Right atrium auricular region (tissue), 2 donors: ENCODE data around the gene PPIP5K2. TPM values are rescaled to one million over a fixed set of nuclear protein-coding genes. Genes with fewer than 3 reads are reported as not detected.

Experiments
- DNase-seq: peaks from one replicate; pipeline ENCODE4 v3.0.0-alpha.2; 2019; ENCODE audit warnings: low spot score
- H3K27ac ChIP-seq, 2 donors: fragments of 200-600 bp; sonication (generic); 1 replicate in 1 of 2; 2 replicates in 1 of 2; pipeline ENCODE4 v1.5.1; 2016 to 2019
- H3K27me3 ChIP-seq, 2 donors: fragments of 200-600 bp; sonication (generic); one replicate each; pipeline versions ENCODE4 v1.5.1 to v1.6.0; 2017 to 2019
- H3K36me3 ChIP-seq: fragments of 200-600 bp; sonication (generic); one replicate; pipeline ENCODE4 v1.5.1; 2016
- H3K4me1 ChIP-seq, 2 donors: fragments of 200-600 bp; sonication (generic); one replicate each; pipeline versions ENCODE4 v1.5.1 to v1.6.0; 2017 to 2019
- H3K4me3 ChIP-seq, 2 donors: fragments of 200-600 bp; sonication (generic); 1 replicate in 1 of 2; 2 replicates in 1 of 2; pipeline ENCODE4 v1.5.1; 2017 to 2019; ENCODE audit warnings: mild to moderate bottlenecking in 1 of 2, moderate library complexity in 1 of 2
- H3K9me3 ChIP-seq, 2 donors: fragments of 200-600 bp; sonication (generic); one replicate each; pipeline ENCODE4 v1.5.1; 2019
- CTCF ChIP-seq, 2 donors: fragments of 200-600 bp; sonication (generic); IDR thresholded peaks; one replicate each; pipeline ENCODE4 v1.5.1; 2019; ENCODE audit warnings: antibody characterized with exemption in 2 of 2
- total RNA-seq, 2 donors: library from RNA; depleted of rRNA; stranded (reverse); fragments of >200 nt; gene quantifications; one replicate each; pipeline ENCODE4 v1.1.0, GENCODE V29; 2016

PPIP5K2 gene
- total RNA-seq, 2 donors from 2014 or later = 17.9 to 37.5 TPM

DNA sequence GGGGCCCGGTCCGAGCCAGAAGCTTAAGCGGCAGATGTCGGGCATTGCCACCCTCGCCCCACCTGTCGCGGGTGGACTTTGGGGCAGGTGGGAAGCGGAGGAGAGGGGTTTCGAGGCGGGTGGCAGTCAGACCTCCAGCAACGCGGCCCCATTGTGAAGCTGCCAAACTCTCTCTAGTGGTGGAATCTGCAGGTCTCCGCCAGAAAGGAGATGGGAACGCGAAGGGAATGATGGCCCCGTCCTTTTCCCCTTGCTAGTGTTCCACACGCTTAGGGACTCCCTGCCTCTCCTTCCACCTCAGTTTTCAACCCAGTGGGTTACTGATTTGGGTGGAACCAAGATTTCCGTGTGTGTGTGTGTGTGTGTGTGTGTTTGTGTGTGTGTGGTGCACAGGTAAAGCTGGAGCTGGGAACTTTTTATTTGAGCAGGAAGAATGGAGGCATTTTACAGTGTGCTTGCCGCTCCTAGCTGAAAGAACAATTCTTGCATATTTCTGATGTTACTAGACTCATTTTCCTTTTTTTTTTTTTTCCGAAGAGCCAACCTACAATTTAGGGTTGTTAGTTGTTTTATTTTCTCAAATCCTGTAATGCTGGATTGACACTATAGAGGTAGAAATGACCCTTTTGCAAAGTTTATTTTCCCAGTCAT is 139.7 kb downstream of the PPIP5K2 start:
- H3K36me3 ChIP-seq = no peaks in the 10 kb centered on the region
- no peaks in the 10 kb centered on the region for H3K9me3 ChIP-seq
- no peak for DNase-seq
- peak overlapping the region; percentile 88 to 91 for H3K27ac ChIP-seq
- TF ChIP-seq CTCF (IDR thresholded peaks at IDR 0.05) = peak in 1 of 2 donors; percentile 0
- H3K4me1 ChIP-seq = peaks cover 0 to 35% of the 10 kb centered on the region in 2 donors
- H3K27me3 ChIP-seq = no peaks in the 10 kb centered on the region
- H3K4me3 ChIP-seq = peak overlapping the region; percentile 87 to 94

DNA sequence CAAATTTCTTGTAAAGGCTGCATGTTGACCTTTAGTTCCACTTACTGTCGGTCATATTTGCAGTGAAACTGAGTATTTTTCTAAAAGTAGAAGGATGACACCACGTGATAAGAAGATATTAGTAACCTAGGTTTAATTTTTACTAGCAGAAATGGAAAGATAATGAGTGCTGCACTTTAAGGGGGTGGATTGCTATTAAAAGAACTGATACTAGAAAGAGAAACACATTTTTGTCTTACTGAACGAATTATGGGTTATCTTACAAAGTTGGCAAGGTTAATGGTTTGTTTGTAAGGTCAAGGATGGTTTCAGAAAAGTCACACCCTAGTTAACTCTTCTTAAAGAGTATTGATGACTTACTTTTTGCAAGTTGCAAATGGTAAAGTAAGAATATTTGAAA is 140.8 kb downstream of the PPIP5K2 start:
- Histone ChIP-seq H3K4me1 (peaks cover 0 to 35% of the 10 kb centered on the region in 2 donors), H3K4me3 (no peak overlapping the region), H3K27me3 (no peaks in the 10 kb centered on the region), H3K27ac (no peak overlapping the region), H3K36me3 (no peaks in the 10 kb centered on the region), H3K9me3 (no peaks in the 10 kb centered on the region)
- no peak for DNase-seq
- no peak for TF ChIP-seq CTCF (IDR thresholded peaks at IDR 0.05)

Other genes with a start within 250 kb of the PPIP5K2 start
- 1 to 10 TPM; 5.0 to 8.9 TPM for gene GIN1, start 163 bp upstream of the PPIP5K2 start, total RNA-seq
- gene MACIR, start 138.5 kb downstream of the PPIP5K2 start, total RNA-seq = 1 to 10 TPM; 3.8 to 4.8 TPM